ENCODE data around the gene PTPRD.

DNA sequence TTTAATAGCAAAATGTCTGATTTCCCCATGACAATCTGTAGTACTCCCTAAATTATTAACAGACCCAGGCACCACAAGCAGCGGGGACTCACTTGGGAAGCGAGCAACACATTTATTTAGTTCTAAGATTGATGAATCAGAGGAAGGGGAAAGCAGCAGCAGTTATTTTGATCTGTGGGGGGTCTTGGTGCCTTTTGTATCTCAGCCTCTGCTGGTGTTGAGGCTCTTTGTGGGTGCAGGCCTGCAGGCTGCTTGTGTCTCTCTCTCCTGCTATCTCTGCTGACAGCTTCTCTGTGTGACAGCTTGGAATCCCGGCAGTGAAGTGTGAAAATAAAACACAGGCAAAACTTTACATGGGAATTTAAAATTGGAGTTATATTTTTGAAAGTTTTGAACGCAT is 1935.1 kb downstream of the PTPRD start:
- TF ChIP-seq POLR2A (IDR thresholded peaks at IDR 0.05; ENCODE audit: low read depth, low read length) (no peak), POLR2AphosphoS5 (IDR thresholded peaks at IDR 0.05; ENCODE audit: low read depth, low read length) (no peak)

Measured in GM12892 (cell line).